Inflammatory macrophage treated with lipopolysaccharide for 4 hours (primary cell): Measurements from ENCODE around the gene HCAR1.
"Not testable (repeated sequence)": the region's sequence is repeated elsewhere in the genome, so short reads cannot be mapped to it uniquely, and the experiment has no call there.

Source experiments
- DNase-seq: peaks from one replicate; pipeline ENCODE4 v3.0.0-alpha.2; 2020

Gene HCAR1

DNA sequence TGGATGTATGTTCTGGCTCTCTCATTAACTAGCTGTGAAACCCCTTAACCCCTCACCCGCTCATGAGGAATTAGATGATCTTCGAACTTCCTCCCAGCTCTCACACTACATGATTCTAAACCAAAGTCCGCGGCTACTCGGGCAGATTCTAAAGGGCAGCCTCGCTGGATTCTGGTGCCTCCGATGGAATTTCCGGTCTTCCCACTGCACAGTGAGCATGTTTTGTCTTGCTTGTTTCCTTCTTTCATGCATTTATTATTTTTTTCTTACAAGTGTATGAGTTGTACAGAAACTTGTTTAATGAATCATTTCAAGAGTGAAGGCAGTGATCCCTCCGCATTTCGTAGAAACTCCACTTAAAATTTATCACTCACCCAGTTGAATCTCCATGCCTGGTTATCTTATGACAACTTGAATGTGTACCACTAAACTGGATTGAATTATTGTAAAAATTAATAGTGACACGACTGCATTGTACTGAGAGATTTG lies 9.5 kb downstream of the HCAR1 start:
- no peak for DNase-seq

DNA sequence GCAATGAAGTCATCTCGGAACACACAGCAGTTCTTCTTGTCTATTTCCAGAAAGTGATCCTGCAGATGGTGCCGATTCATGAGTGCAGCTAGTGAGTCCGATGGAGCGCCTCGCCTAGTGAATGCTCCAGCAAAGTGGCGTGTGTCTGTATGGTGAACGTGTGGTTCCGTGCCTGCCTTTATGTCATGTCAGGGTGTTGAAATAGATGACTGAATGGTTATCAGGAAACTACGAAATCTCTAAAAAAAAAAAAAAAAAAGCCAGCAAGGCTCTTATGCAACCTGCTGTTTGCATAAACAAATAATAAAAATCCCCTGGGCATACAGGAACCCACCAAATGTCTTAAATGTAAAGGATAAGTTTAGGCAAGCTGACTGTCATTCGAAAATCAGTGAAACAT lies 14.0 kb downstream of the HCAR1 start, which contains the start of gene HCAR3:
Gene HCAR3, minus strand, starts transcription at position 154 of the 400 bp plus-strand sequence. Its CDS starts 74 bp downstream, at position 80.
- peak; percentile 94 for DNase-seq

DNA sequence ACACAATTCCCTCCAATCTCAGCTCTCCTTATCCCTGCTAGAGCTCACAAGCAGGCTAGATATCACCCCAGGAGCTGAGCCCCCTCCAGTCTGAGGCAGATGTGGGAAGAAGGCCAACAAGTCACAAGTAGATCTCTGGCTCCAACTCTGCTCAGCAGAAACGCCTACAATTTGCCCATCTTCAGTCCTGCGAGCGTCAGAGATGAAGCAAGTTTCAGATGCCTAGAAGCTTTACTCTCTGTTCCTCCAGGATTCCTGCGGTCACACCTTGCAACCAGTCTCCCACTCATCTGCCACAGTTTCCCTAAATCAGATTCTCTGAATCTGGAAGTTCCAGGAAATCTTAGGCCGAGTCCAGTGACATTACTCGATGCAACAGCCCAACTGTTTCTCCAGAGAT lies 15.4 kb downstream of the HCAR1 start:
- peak; percentile 80 for DNase-seq

DNA sequence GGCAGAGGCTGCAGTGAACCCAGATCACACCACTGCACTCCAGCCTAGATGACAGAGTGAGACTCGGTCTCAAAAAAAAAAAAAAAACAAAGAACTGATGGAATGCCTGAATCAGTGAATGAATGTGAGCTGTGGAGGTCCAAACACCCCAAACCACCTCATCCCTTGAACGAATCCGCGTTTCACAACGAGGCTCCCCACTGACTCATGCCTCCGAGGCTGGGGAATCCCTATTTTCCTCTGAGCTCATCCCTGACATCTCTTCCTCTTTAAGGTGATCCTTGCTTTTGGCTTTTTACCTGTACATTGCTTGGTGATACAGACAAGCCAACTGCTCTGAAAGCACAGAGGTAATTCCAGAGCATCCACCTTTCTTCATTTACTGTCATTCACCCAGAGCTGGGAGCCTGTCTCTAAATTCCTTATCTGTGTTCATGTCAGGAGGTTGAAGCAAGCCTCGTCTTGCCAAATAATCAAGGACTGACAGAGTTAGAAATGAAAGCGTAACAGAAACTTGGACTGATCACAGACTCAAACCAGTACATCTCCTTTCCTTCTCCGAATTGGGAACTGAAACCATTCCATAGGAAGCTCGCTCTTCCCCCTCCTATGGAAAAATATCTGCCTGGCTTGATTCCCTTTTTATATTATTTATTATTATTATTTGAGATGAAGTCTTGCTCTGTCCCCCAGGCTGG lies 17.0 kb downstream of the HCAR1 start:
- not testable (repeated sequence) for DNase-seq

DNA sequence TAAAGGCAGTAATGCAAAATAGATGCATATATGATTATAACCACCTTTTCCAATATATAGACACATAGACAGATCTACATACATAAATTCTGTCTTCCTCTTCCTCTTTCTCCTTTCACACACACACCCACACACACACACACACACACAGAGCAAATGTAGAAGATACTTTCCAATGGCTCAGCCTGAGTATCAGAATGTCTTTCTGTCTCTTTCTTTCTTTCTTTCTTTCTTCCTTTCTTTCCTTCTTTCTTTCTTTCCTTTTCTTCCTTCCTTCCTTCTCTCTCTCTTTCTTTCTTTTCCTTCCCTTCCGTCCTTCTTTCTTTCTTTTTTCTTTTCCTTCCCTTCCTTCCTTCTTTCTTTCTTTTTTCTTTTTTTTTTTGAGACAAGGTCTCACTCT lies 19.4 kb downstream of the HCAR1 start:
- peak; percentile 81 for DNase-seq

DNA sequence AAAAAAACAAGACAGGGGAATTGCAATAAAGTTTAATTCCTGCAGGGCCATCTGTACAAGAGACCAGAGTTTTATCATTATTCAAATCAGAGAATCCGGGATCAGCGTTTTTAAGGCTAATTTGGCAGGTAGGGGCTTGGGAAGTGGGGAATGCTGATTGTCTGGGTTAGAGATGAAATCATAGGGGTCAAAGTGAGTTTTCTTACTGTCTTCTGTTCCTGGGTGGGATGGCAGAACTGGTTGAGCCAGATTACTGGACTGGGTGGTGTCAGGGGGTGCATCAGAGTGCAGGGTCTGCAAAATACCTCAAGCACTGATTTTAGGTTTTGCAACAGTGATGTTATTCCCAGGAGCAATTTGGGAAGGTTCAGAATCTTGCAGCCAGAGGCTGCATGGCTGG lies 20.3 kb downstream of the HCAR1 start:
- not testable (repeated sequence) for DNase-seq

DNA sequence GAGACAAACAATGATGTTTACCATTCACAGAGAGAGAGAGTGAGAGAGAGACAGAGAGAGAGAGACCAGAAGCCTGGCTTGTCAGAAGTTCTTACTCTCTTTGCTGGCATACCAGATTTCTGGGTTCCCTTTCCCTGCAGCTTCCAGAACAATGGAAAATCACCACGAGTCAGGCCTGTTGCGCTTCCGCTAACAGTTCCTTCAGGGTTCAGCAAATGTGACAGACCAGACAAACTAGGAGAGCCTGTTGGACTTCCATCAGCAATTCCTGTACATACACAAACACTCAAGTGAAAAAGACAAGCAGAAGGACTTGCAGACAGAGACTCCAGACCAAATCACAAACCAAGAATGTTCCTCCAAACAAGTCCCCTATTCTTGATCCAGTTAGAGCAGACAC lies 21.4 kb downstream of the HCAR1 start:
- DNase-seq, result not testable (repeated sequence)

DNA sequence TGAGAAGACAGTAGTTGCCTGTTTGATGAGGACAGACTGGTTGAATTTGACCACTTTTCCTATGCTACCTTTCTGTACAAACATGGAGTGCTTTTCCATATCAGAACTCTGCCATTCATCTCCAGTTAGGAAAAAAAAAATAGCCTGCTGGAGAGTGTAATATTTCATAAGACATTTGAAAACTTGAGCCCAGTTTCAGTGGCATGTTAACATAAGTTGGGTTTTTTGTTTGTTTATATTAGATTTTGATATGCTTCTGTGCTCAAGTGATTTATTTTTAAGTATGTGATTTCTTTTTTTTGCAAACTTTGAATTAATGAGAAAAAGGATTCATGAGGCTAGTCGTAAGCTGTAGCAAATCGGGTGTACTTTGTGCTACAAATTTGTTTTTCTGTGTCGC lies 26.8 kb downstream of the HCAR1 start:
- not testable (repeated sequence) for DNase-seq

DNA sequence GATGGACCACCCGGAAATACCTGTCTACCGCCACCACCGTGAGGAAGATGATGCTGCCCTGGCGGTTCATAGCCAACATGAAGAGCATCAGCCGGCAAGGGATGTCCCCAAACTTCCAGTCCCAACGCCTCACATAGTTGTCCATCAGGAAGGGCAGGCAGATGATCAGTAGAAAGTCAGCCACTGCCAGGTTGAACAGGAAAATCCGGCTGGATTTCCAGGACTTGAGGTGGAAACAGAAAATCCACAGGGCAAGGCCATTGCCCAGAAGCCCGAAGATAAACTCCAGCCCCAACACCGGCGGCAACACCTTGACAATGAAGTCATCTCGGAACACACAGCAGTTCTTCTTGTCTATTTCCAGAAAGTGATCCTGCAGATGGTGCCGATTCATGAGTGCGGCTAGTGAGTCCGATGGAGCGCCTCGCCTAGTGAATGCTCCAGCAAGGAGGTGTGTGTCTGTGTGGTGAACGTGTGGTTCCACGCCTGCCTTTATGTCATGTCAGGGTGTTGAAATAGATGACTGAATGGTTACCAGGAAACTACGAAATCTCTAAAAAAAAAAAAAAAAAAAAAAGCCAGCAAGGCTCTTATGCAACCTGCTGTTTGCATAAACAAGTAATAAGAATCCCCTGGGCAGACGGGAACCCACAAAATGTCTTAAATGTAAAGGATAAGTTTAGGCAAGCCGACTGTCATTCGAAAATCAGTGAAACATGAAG lies 27.6 kb downstream of the HCAR1 start, which contains the start of gene HCAR2:
Gene HCAR2, minus strand, starts transcription at position 468 of the 722 bp plus-strand sequence. Its CDS starts 74 bp downstream, at position 394.
- DNase-seq, result peak; percentile 92

DNA sequence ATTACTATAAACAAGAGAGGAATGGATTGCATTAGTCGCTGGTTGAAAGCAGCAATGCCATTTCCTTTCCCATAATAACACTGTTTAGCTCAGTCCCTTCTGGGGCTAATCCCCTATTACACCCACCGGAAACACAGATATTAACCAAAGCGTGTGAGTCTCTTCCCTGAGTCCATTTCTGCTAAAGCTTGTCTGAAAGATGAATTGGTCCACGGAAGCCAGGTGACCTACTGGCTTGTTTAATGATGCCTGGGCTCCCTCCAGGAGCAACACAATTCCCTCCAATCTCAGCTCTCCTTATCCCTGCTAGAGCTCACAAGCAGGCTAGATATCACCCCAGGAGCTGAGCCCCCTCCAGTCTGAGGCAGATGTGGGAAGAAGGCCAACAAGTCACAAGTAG lies 29.2 kb downstream of the HCAR1 start:
- DNase-seq, result not testable (repeated sequence)

DNA sequence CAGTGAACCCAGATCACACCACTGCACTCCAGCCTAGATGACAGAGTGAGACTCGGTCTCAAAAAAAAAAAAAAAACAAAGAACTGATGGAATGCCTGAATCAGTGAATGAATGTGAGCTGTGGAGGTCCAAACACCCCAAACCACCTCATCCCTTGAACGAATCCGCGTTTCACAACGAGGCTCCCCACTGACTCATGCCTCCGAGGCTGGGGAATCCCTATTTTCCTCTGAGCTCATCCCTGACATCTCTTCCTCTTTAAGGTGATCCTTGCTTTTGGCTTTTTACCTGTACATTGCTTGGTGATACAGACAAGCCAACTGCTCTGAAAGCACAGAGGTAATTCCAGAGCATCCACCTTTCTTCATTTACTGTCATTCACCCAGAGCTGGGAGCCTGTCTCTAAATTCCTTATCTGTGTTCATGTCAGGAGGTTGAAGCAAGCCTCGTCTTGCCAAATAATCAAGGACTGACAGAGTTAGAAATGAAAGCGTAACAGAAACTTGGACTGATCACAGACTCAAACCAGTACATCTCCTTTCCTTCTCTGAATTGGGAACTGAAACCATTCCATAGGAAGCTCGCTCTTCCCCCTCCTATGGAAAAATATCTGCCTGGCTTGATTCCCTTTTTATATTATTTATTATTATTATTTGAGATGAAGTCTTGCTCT lies 30.5 kb downstream of the HCAR1 start:
- DNase-seq, result not testable (repeated sequence)

DNA sequence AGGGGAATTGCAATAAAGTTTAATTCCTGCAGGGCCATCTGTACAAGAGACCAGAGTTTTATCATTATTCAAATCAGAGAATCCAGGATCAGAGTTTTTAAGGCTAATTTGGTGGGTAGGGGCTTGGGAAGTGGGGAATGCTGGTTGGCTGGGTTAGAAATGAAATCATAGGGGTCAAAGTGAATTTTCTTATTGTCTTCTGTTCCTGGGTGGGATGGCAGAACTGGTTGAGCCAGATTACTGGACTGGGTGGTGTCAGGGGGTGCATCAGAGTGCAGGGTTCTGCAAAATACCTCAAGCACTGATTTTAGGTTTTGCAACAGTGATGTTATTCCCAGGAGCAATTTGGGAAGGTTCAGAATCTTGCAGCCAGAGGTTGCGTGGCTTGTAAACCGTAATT lies 33.7 kb downstream of the HCAR1 start:
- not testable (repeated sequence) for DNase-seq

DNA sequence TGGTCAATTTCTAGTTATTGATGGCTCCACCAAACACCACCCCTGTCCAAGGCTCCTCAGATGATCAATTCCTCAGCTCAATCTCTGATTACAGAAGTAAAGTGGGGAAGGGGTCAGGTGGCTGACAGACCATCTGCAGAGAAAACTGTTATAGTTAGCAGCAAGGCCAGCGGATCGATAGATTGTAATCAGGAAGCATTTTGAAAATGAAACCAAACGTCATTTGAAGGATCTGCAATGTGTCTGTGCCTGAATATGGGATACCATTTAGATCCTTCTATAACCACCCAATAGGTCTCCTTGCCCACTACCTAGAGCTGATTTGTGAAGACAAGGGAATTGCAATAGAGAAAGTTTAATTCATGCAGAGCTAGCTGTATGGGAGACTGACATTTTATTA lies 39.1 kb downstream of the HCAR1 start:
- DNase-seq, result no peak

DNA sequence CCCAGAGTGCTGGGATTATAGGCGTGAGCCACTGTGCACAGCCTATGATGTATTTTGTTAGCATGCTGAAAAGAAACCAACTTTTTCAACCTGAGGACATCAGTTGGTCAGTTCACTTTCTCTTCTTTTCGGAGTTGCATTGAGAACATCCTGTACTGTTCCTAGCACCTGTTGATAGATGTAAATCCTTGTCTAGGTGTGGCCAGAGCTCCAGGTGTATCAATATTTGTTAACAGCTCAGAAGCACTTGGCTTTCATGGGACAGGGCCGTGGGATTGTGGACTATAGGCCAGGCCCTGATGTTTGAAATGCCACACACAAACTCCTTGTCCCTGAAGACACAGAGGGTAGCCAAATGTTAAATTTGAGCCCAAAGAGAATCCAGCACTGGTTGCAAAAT lies 42.4 kb downstream of the HCAR1 start:
- DNase-seq, result no peak

DNA sequence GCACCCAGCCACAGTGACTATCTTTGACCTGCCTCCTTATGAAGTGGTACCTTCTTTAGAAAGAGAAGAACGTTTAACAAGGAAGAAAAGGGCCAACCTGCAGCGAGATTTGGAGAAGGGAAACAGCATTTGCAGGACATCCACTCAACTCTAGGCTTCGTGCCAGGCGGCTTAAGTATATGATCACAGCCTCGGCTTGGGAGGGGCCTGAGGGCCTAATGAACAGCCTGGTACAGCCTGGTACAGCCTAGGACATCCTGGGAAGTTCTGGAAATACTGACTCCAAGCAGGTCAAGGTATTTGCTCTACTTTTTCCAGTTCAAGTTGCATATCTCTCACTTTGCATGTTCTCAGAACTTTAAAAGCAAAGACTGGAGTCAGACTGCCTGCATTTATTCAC lies 43.6 kb downstream of the HCAR1 start:
- DNase-seq, result no peak

DNA sequence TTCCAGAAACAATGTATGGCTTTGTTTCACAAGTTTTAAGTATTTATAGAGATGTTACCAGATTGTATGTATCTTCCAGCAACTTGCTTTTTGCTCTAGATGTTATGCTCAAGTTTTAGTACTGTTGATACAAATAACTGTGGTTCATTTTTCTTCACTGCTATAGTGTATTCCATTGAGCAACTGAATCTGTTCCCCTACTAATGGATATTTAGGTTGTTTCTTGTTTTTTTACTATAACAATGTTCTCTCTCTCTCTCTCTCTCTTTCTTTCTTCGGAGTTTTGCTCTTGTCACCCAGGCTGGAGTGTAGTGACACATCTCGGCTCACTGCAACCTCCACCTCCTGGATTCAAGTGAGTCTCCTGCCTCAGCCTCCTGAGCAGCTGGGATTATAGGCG lies 44.1 kb downstream of the HCAR1 start:
- no peak for DNase-seq

DNA sequence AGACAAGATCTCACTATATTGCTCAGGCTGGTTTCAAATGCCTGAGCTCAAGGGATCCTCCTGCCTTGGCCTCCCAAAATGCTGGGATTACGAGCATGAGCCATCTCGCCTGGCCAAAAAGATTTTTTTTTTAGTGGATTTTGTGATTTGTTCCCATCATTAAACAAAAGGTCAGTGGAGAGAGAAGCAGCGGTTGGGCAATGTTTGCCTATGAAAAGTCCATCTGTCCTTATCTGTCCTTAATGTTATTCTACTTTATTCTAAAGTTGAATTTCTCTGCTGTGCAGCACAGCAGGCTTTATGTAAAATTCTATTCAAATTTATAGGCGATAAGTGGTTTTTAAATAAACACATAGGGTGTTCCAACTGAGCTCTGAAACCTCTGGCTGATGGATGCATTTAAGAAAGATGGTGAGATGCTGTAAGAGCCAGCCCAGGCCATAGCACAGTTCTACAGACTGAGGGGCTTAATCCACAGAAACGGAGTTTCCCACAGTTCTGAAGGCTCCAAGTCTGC lies 46.3 kb downstream of the HCAR1 start:
- DNase-seq, result no peak

DNA sequence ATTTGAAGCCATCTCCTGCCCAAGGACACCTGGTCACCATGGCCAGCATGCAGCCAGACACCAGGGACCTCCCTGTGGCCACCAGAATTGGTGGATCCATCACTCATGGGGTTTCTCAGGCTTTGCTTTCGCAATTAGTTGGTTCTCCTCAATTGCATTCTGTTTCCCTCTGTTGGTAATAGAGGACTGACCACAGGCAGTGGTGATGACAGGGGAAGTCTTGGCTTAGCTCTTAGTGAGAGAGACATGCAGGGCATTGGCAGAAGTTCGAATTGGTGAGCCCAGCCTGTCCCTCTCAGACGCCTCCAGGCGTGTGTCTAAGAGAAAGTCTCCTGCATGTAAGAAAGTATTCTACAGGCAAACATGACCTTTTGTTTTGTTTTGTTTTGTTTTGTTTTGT lies 48.8 kb downstream of the HCAR1 start:
- DNase-seq, result peak; percentile 96

DNA sequence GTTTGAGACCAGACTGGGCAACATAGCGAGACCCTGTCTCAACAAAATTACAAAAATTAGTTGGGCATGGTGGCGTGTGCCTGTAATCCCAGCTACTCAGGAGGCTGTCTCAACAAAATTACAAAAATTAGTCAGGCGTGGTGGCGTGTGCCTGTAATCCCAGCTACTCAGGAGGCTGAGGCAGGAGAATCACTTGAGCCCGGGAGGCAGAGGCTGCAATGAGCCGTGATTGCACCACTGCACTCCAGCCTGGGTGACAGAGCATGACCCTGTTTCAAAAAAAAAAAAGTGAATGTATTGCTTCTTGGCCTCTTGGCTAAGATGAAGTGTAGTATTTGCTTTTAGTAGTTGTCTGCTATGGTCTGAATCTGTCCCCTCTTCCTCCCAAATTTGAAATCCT lies 49.7 kb downstream of the HCAR1 start:
- peak; percentile 53 for DNase-seq

DNA sequence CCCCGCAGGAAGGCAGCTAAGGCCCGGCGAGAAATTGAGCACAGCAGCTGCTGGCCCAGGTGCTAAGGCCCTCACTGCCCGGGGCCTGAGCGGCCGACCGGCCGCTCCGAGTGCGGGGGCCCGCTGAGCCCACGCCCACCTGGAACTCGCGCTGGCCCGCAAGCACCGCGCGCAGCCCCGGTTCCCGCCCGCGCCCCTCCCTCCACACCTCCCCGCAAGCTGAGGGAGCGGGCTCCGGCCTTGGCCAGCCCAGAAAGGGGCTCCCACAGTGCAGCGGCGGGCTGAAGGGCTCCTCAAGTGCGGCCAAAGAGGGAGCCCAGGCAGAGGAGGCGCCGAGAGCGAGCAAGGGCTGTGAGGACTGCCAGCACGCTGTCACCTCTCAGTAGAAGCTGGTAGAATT lies 53.9 kb downstream of the HCAR1 start:
- not testable (repeated sequence) for DNase-seq
